ENCODE results near the gene GAREM1.
"Not testable (repeated sequence)": the region's sequence is repeated elsewhere in the genome, so short reads cannot be mapped to it uniquely, and the experiment has no call there.

GRCh38 chr18:32291623-32292022, 179.1 kb downstream of the GAREM1 start:
- not testable (repeated sequence) for TF ChIP-seq GTF2F1 (IDR thresholded peaks at IDR 0.05; ENCODE audit: low read depth, low read length); ZBTB7A (IDR thresholded peaks at IDR 0.05; ENCODE audit: borderline replicate concordance, control insufficient read depth, low read depth, low read length); NR3C1 (CRISPR knock-in tag; IDR thresholded peaks at IDR 0.05); ZNF780A (CRISPR knock-in tag; IDR thresholded peaks at IDR 0.05); KDM4B (IDR thresholded peaks at IDR 0.05; ENCODE audit: borderline replicate concordance in 2 of 2, low read depth in 1 of 2)
